IMR-90 (cell line): ENCODE data around the gene TLX1. TPM values are rescaled to one million over a fixed set of nuclear protein-coding genes. Genes with fewer than 3 reads are reported as not detected.

Experiments
- ATAC-seq: fragments of 200-7000 bp; cut with Tn5 transposase; 2 replicates; pipeline ENCODE4 v1.9.1; 2020; ENCODE audit warnings: low read depth, mild to moderate bottlenecking, moderate library complexity
- BruUV-seq: library from RNA; stranded (reverse); fragments of 400-500 nt; replicated peaks from 2 replicates; lab custom pipeline; 2021; lab: Mats Ljungman, UMichigan
- CTCF ChIA-PET: fragments of 300-600 bp; formaldehyde crosslinking; extraction: SDS; loops from one replicate; lab custom pipeline; 2021; ENCODE audit warnings: antibody characterized with exemption; lab: Yijun Ruan, JAX
- POLR2A ChIA-PET: fragments of 300-600 bp; sonication (Branson Sonifier 250); formaldehyde crosslinking; loops from one replicate; lab custom pipeline; 2022; ENCODE audit warnings: antibody characterized with exemption; ENCODE audit not compliant: unreplicated experiment; lab: Charles Lee
- DNase-seq: peaks from one replicate; pipeline ENCODE4 v3.0.0; 2013
- H2AFZ ChIP-seq: replicated peaks from 2 replicates; pipeline ENCODE3; 2013; ENCODE audit warnings: low read length, mild to moderate bottlenecking; ENCODE audit not compliant: poor library complexity
- H2AK5ac ChIP-seq: 2 replicates; pipeline ENCODE4 v1.6.1; 2013; ENCODE audit warnings: low read depth, low read length, inconsistent platforms
- H2AK9ac ChIP-seq: replicated peaks from 2 replicates; pipeline ENCODE3; 2013; ENCODE audit warnings: mild to moderate bottlenecking, low read depth, low read length, moderate library complexity; ENCODE audit not compliant: poor library complexity
- H2BK120ac ChIP-seq: 2 replicates; pipeline ENCODE4 v1.6.1; 2013; ENCODE audit warnings: low read depth, low read length, inconsistent platforms
- H2BK15ac ChIP-seq: 3 replicates; pipeline ENCODE4 v1.6.1; 2013; ENCODE audit warnings: low read depth, low read length, inconsistent platforms
- H2BK20ac ChIP-seq: 2 replicates; pipeline ENCODE4 v1.6.1; 2013; ENCODE audit warnings: low read depth, mild to moderate bottlenecking, inconsistent platforms, low read length, moderate library complexity
- H2BK5ac ChIP-seq: 2 replicates; pipeline ENCODE4 v1.6.1; 2013; ENCODE audit warnings: mild to moderate bottlenecking, low read depth, low read length, inconsistent platforms; ENCODE audit not compliant: poor library complexity, severe bottlenecking
- H3K14ac ChIP-seq: replicated peaks from 2 replicates; pipeline ENCODE4 v1.6.1; 2013; ENCODE audit warnings: low read depth, low read length, inconsistent platforms
- H3K18ac ChIP-seq: 2 replicates; pipeline ENCODE4 v1.6.1; 2013; ENCODE audit warnings: low read depth, low read length, control low read depth
- H3K23ac ChIP-seq: 2 replicates; pipeline ENCODE4 v1.6.1; 2013; ENCODE audit warnings: low read depth, low read length, inconsistent platforms
- H3K27ac ChIP-seq: 2 replicates; pipeline ENCODE4 v1.5.1; 2013; ENCODE audit warnings: mild to moderate bottlenecking, control low read depth, low read length; ENCODE audit not compliant: insufficient read depth
- H3K27me3 ChIP-seq: 2 replicates; pipeline ENCODE4 v1.6.1; 2013; ENCODE audit warnings: low read length; ENCODE audit not compliant: control insufficient read depth, insufficient read depth
- H3K36me3 ChIP-seq: 2 replicates; pipeline ENCODE4 v1.6.1; 2013; ENCODE audit warnings: low read length, mixed read lengths; ENCODE audit not compliant: control insufficient read depth, insufficient read depth
- H3K4ac ChIP-seq: 2 replicates; pipeline ENCODE4 v1.6.1; 2013; ENCODE audit warnings: low read depth, low read length, inconsistent platforms
- H3K4me1 ChIP-seq: 2 replicates; pipeline ENCODE4 v1.6.1; 2013; ENCODE audit warnings: low read length, mixed read lengths; ENCODE audit not compliant: control insufficient read depth, insufficient read depth
- H3K4me2 ChIP-seq: 2 replicates; pipeline ENCODE4 v1.6.1; 2013; ENCODE audit warnings: low read depth, mild to moderate bottlenecking, control low read depth, low read length, moderate library complexity
- H3K4me3 ChIP-seq: 2 replicates; pipeline ENCODE4 v1.5.1; 2013; ENCODE audit warnings: low read depth, mild to moderate bottlenecking, control low read depth, low read length, moderate library complexity; ENCODE audit not compliant: insufficient read depth
- H3K56ac ChIP-seq: 2 replicates; pipeline ENCODE4 v1.6.1; 2013; ENCODE audit warnings: low read length, inconsistent platforms; ENCODE audit not compliant: insufficient read depth; ENCODE audit errors: extremely low read depth
- H3K79me1 ChIP-seq, 2 experiments: 2 replicates each; pipeline ENCODE4 v1.6.1; 2013; ENCODE audit warnings: low read length in 2 of 2, inconsistent platforms in 1 of 2, low read depth in 1 of 2
- H3K9ac ChIP-seq: 2 replicates; pipeline ENCODE4 v1.6.1; 2013; ENCODE audit warnings: low read depth, low read length, control low read depth
- H3K9me1 ChIP-seq: 2 replicates; pipeline ENCODE4 v1.6.1; 2013; ENCODE audit warnings: low read length, inconsistent platforms; ENCODE audit not compliant: insufficient read depth
- H3K9me3 ChIP-seq: 2 replicates; pipeline ENCODE4 v1.6.1; 2013; ENCODE audit warnings: low read length; ENCODE audit not compliant: control insufficient read depth, insufficient read depth
- H4K20me1 ChIP-seq: 2 replicates; pipeline ENCODE4 v1.6.1; 2013; ENCODE audit warnings: low read length, inconsistent platforms; ENCODE audit not compliant: insufficient read depth
- H4K5ac ChIP-seq: 2 replicates; pipeline ENCODE4 v1.6.1; 2013; ENCODE audit warnings: mild to moderate bottlenecking, low read depth, low read length, control low read depth
- H4K8ac ChIP-seq, 2 experiments: 2 replicates each; pipeline ENCODE4 v1.6.1; 2013; ENCODE audit warnings: low read depth in 2 of 2, low read length in 2 of 2, control low read depth in 1 of 2, inconsistent platforms in 1 of 2
- H4K91ac ChIP-seq: 2 replicates; pipeline ENCODE4 v1.6.1; 2013; ENCODE audit warnings: low read depth, low read length, inconsistent platforms; ENCODE audit not compliant: insufficient read depth
- CEBPB ChIP-seq: IDR thresholded peaks from 2 replicates; pipeline ENCODE4 v1.6.1; 2012; ENCODE audit warnings: low read depth, low read length, improper control_type of control experiment
- CHD1 ChIP-seq: IDR thresholded peaks from 2 replicates; pipeline ENCODE4 v1.6.1; 2012; ENCODE audit warnings: low read depth, low read length, improper control_type of control experiment
- FOS ChIP-seq: fragments of 150-350 bp; IDR thresholded peaks from 2 replicates; pipeline ENCODE4 v1.6.1; 2016; ENCODE audit warnings: low read depth, low read length
- MAZ ChIP-seq: IDR thresholded peaks from 2 replicates; pipeline ENCODE4 v1.6.1; 2012; ENCODE audit warnings: low read depth, mild to moderate bottlenecking, low read length, improper control_type of control experiment, moderate library complexity, borderline replicate concordance
- MXI1 ChIP-seq: IDR thresholded peaks from 2 replicates; pipeline ENCODE4 v1.6.1; 2012; ENCODE audit warnings: low read depth, mild to moderate bottlenecking, low read length, moderate library complexity, borderline replicate concordance
- RAD21 ChIP-seq: IDR thresholded peaks from 2 replicates; pipeline ENCODE4 v1.6.1; 2012; ENCODE audit warnings: low read length, improper control_type of control experiment
- RCOR1 ChIP-seq: IDR thresholded peaks from 2 replicates; pipeline ENCODE4 v1.6.1; 2012; ENCODE audit warnings: mild to moderate bottlenecking, low read length, improper control_type of control experiment; ENCODE audit not compliant: insufficient replicate concordance
- SMC3 ChIP-seq: fragments of 150-350 bp; IDR thresholded peaks from 2 replicates; pipeline ENCODE4 v1.6.1; 2016; ENCODE audit warnings: low read depth, mild to moderate bottlenecking, antibody characterized with exemption, low read length, moderate library complexity
- WGBS, 2 experiments: methylation state at CpG; one replicate each; pipeline versions ENCODE4 v1.1.5 to v1.1.7; 2013; ENCODE audit warnings: missing lambda C conversion rate in 2 of 2; ENCODE audit not compliant: insufficient read length in 1 of 2; ENCODE audit errors: extremely low coverage in 2 of 2; 5-methylcytosine and 5-hydroxymethylcytosine counted together
- dilution Hi-C: fragments of 300-500 bp; cut with HindIII; formaldehyde crosslinking; loops from one replicate; pipeline ENCODE4 v1.14.3; 2018; ENCODE audit warnings: low sequenced_read_pairs; ENCODE audit not compliant: unreplicated experiment
- in situ Hi-C: fragments of 300-500 bp; cut with MboI; formaldehyde crosslinking; loops from 3 replicates; pipeline ENCODE4 v1.14.3; 2019; ENCODE audit warnings: low sequenced_read_pairs, inconsistent platforms, mixed read lengths
- intact Hi-C: fragments of 100-400 bp; cut with micrococcal nuclease; formaldehyde crosslinking; loops from 2 replicates; pipeline ENCODE4 v1.10.0; 2022
- polyA plus RNA-seq, 3 experiments: library from polyadenylated mRNA; depleted of rRNA; stranded (reverse); fragments of >200 nt; gene quantifications; 2 replicates each; pipeline ENCODE4 v1.2.3, GENCODE V29; 2012; ENCODE audit warnings: low replicate concordance in 1 of 3
- total RNA-seq: library from RNA; depleted of rRNA; stranded (reverse); fragments of >200 nt; gene quantifications from 2 replicates; pipeline ENCODE4 v1.2.3, GENCODE V29; 2012
- TF ChIP-seq, protein P1 (sequence below): conservative IDR thresholded peaks from 2 replicates; pipeline ENCODE4 v1.5.1; 2012; ENCODE audit warnings: mild to moderate bottlenecking, low read depth, low read length, improper control_type of control experiment
- TF ChIP-seq, protein P2 (sequence below): fragments of 150-350 bp; IDR thresholded peaks from 2 replicates; pipeline ENCODE4 v1.6.1; 2017; ENCODE audit warnings: mild to moderate bottlenecking, antibody characterized with exemption, low read length, low read depth

The TLX1 gene
- total and polyA plus RNA-seq, 2 of the 4 experiments (the other 2 are of a cell fraction): not detected

DNA sequence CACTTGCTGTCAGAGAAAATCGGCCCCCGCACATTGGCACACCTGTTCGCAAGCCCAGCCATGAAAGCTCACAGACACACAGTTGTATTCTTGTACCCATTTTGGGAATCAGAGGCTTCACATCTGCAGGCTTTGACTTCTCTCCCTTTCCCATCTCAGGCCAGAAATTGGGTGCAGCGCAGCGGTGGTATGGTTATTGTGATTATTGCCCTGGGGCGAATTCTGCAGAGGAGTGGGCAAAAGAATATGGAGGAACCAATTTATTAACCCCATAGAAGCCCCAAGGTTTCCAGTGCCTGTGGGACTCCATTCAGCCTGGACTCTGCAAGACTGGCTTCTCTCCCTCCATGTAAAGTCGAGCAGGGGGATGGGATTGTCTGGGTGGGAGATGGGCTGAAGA lies 14.0 kb downstream of the TLX1 start:
- Histone ChIP-seq H3K4me3 (no peak overlapping the region), H2AK9ac (no peak overlapping the region), H3K56ac (no peak overlapping the region), H3K4me1 (no peaks in the 10 kb centered on the region), H2AFZ (no peak overlapping the region), H3K23ac (no peak overlapping the region), H3K14ac (no peak overlapping the region), H4K20me1 (0 out of 2 replicates have a peak, but pooled peaks cover 8% of the 10 kb centered on the region), H4K8ac (no peak overlapping the region), H3K27me3 (peaks cover 87% of the 10 kb centered on the region), H2BK5ac (no peak overlapping the region), H3K79me1 (no peaks in the 10 kb centered on the region), H3K9me3 (peaks cover 6% of the 10 kb centered on the region), H3K9ac (no peak overlapping the region), H4K91ac (no peak overlapping the region), H3K4ac (no peak overlapping the region), H2BK15ac (no peak overlapping the region), H3K4me2 (no peak overlapping the region), H2BK120ac (no peak overlapping the region), H3K9me1 (no peaks in the 10 kb centered on the region), H2BK20ac (no peak overlapping the region), H3K36me3 (no peaks in the 10 kb centered on the region), H3K27ac (no peak overlapping the region), H4K5ac (no peak overlapping the region), H3K18ac (no peak overlapping the region), H2AK5ac (no peak overlapping the region)
- ATAC-seq (no peak), DNase-seq (no peak)
- BruUV-seq: no TSS peak
- WGBS, 2 experiments: 100% methylated on average over 1 of the region's 7 CpGs; no CpG with 5 or more reads in 1 of the 2 experiments
- ChIA-PET POLR2A (no interaction called here), CTCF (no interaction called here)
- dilution Hi-C loops: no loop called here
- TF ChIP-seq CEBPB (no peak), RAD21 (no peak), CHD1 (no peak), FOS (no peak), MXI1 (no peak), MAZ (no peak), SMC3 (no peak), RCOR1 (no peak)
- TF ChIP-seq, protein P1, sequence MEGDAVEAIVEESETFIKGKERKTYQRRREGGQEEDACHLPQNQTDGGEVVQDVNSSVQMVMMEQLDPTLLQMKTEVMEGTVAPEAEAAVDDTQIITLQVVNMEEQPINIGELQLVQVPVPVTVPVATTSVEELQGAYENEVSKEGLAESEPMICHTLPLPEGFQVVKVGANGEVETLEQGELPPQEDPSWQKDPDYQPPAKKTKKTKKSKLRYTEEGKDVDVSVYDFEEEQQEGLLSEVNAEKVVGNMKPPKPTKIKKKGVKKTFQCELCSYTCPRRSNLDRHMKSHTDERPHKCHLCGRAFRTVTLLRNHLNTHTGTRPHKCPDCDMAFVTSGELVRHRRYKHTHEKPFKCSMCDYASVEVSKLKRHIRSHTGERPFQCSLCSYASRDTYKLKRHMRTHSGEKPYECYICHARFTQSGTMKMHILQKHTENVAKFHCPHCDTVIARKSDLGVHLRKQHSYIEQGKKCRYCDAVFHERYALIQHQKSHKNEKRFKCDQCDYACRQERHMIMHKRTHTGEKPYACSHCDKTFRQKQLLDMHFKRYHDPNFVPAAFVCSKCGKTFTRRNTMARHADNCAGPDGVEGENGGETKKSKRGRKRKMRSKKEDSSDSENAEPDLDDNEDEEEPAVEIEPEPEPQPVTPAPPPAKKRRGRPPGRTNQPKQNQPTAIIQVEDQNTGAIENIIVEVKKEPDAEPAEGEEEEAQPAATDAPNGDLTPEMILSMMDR: no peak
- TF ChIP-seq, protein P2, sequence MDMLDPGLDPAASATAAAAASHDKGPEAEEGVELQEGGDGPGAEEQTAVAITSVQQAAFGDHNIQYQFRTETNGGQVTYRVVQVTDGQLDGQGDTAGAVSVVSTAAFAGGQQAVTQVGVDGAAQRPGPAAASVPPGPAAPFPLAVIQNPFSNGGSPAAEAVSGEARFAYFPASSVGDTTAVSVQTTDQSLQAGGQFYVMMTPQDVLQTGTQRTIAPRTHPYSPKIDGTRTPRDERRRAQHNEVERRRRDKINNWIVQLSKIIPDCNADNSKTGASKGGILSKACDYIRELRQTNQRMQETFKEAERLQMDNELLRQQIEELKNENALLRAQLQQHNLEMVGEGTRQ: no peak
- in situ Hi-C loops: no loop called here
- intact Hi-C loops: no loop called here
